ENCODE measurements around the gene MTCL3.

MTCL3 gene

DNA sequence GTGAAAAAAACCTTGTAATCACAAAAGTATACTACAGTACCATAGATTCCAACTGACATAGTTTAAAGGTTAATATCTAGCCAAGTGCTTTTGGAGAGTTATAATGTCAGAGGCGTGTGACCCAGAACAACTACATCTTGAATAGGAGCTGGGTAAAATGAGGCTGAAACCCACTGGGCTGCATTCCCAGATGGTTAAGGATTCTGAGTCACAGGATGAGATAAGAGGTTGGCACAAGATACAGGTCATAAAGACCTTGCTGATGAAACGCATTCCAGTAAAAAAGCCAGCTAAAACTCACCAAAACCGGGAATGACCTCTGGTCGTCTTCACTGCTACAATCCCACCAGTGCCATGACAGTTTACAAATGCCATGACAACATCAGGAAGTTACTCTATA, 37.5 kb downstream of the MTCL3 start:
- Histone ChIP-seq H3K36me3 (ENCODE audit: control insufficient read depth, insufficient read depth, low read length) (no peaks in the 10 kb centered on the region), H3K9ac (ENCODE audit: insufficient read depth, low read length) (no peak overlapping the region), H3K4me1 (ENCODE audit: control insufficient read depth, extremely low read depth, insufficient read depth, low read length) (peaks cover 3% of the 10 kb centered on the region), H4K20me1 (ENCODE audit: control insufficient read depth, extremely low read depth, insufficient read depth, low read length) (no peaks in the 10 kb centered on the region), H3K9me3 (ENCODE audit: control insufficient read depth, insufficient read depth, low read depth, low read length) (no peaks in the 10 kb centered on the region), H3K79me2 (ENCODE audit: control insufficient read depth, insufficient read depth, low read length) (no peaks in the 10 kb centered on the region), H3K4me3 (replicated peaks in 1 of 4; ENCODE audit: control extremely low read depth in 1 of 4, insufficient read depth in 1 of 4, low read depth in 3 of 4, low read length in 4 of 4) (no peak overlapping the region), H2AFZ (ENCODE audit: low read length) (no peak overlapping the region), H3K27me3 (ENCODE audit: control insufficient read depth, insufficient read depth, low read length) (no peaks in the 10 kb centered on the region), H3K4me2 (ENCODE audit: extremely low read depth, insufficient read depth, low read length) (no peak overlapping the region), H3K27ac (ENCODE audit: insufficient read depth, low read length) (no peak overlapping the region)
- TF ChIP-seq EZH2 (IDR thresholded peaks at IDR 0.05; ENCODE audit: low read length, missing control alignments) = no peak
- TF ChIP-seq, protein P1, sequence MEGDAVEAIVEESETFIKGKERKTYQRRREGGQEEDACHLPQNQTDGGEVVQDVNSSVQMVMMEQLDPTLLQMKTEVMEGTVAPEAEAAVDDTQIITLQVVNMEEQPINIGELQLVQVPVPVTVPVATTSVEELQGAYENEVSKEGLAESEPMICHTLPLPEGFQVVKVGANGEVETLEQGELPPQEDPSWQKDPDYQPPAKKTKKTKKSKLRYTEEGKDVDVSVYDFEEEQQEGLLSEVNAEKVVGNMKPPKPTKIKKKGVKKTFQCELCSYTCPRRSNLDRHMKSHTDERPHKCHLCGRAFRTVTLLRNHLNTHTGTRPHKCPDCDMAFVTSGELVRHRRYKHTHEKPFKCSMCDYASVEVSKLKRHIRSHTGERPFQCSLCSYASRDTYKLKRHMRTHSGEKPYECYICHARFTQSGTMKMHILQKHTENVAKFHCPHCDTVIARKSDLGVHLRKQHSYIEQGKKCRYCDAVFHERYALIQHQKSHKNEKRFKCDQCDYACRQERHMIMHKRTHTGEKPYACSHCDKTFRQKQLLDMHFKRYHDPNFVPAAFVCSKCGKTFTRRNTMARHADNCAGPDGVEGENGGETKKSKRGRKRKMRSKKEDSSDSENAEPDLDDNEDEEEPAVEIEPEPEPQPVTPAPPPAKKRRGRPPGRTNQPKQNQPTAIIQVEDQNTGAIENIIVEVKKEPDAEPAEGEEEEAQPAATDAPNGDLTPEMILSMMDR (conservative IDR thresholded peaks at IDR 0.05 in 1 of 2, IDR thresholded peaks at IDR 0.05 in 1 of 2; ENCODE audit: low read depth in 1 of 2, low read length in 2 of 2) = no peak
- DNase-seq (ENCODE audit: low read depth in 2 of 2) = peak; percentile 46 to 85

DNA sequence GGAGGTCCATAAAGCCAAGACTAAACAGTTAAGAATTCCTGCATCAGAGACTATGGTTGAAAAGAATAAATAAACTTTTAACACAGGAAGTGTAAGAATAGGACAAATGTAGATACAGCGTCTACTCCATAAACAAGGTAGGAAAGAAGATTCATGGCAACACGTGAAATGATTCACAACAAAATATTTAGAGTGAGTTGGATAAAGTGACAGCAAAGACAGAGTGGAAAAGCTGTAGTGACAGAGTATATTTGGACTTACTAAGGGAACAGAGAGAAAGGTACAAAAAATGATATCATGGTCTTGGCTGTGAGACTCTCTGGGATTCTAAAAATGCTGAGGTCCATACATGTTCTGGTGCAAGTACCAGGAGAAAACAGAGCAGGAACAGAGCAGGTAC, 38.0 kb downstream of the MTCL3 start:
- no peaks in the 10 kb centered on the region for H4K20me1 ChIP-seq (ENCODE audit: control insufficient read depth, extremely low read depth, insufficient read depth, low read length)
- H2AFZ ChIP-seq (ENCODE audit: low read length) = no peak overlapping the region
- no peak overlapping the region for H3K4me2 ChIP-seq (ENCODE audit: extremely low read depth, insufficient read depth, low read length)
- no peak overlapping the region for H3K27ac ChIP-seq (ENCODE audit: insufficient read depth, low read length)
- no peak overlapping the region for H3K9ac ChIP-seq (ENCODE audit: insufficient read depth, low read length)
- H3K79me2 ChIP-seq (ENCODE audit: control insufficient read depth, insufficient read depth, low read length) = no peaks in the 10 kb centered on the region
- no peaks in the 10 kb centered on the region for H3K36me3 ChIP-seq (ENCODE audit: control insufficient read depth, insufficient read depth, low read length)
- H3K9me3 ChIP-seq (ENCODE audit: control insufficient read depth, insufficient read depth, low read depth, low read length) = no peaks in the 10 kb centered on the region
- H3K4me1 ChIP-seq (ENCODE audit: control insufficient read depth, extremely low read depth, insufficient read depth, low read length) = peaks cover 3% of the 10 kb centered on the region
- peak in 1 of 2 donors; percentile 48 for DNase-seq (ENCODE audit: low read depth in 2 of 2)
- no peaks in the 10 kb centered on the region for H3K27me3 ChIP-seq (ENCODE audit: control insufficient read depth, insufficient read depth, low read length)
- H3K4me3 ChIP-seq (replicated peaks in 1 of 4; ENCODE audit: control extremely low read depth in 1 of 4, insufficient read depth in 1 of 4, low read depth in 3 of 4, low read length in 4 of 4) = no peak overlapping the region
- TF ChIP-seq, protein P1 (conservative IDR thresholded peaks at IDR 0.05 in 1 of 2, IDR thresholded peaks at IDR 0.05 in 1 of 2; ENCODE audit: low read depth in 1 of 2, low read length in 2 of 2) = no peak
- no peak for TF ChIP-seq EZH2 (IDR thresholded peaks at IDR 0.05; ENCODE audit: low read length, missing control alignments)

DNA sequence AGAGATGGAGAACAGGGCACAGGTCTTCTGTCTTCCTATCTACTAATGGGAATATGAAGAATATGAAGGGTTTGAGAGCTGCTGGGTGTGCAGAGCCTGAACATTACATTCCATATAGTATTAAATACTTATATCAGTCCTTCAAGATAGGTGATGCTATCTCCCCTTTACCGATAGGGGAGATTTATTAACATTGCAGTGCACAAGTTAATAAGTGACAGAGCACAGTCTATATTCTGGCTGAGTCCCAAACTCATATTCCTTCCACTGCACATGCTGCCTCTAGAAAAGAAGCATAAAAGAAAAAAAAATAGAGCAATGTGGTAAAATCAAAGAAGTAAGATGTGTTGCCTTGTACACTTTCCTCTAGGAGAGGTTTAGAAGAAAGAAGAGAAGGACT, 41.5 kb downstream of the MTCL3 start:
- Histone ChIP-seq H2AFZ (ENCODE audit: low read length) (no peak overlapping the region), H3K9ac (ENCODE audit: insufficient read depth, low read length) (no peak overlapping the region), H3K4me3 (replicated peaks in 1 of 4; ENCODE audit: control extremely low read depth in 1 of 4, insufficient read depth in 1 of 4, low read depth in 3 of 4, low read length in 4 of 4) (no peak overlapping the region), H3K4me1 (ENCODE audit: control insufficient read depth, extremely low read depth, insufficient read depth, low read length) (no peaks in the 10 kb centered on the region), H3K9me3 (ENCODE audit: control insufficient read depth, insufficient read depth, low read depth, low read length) (no peaks in the 10 kb centered on the region), H3K4me2 (ENCODE audit: extremely low read depth, insufficient read depth, low read length) (no peak overlapping the region), H3K36me3 (ENCODE audit: control insufficient read depth, insufficient read depth, low read length) (peaks cover 3% of the 10 kb centered on the region), H3K79me2 (ENCODE audit: control insufficient read depth, insufficient read depth, low read length) (no peaks in the 10 kb centered on the region), H3K27me3 (ENCODE audit: control insufficient read depth, insufficient read depth, low read length) (no peaks in the 10 kb centered on the region), H3K27ac (ENCODE audit: insufficient read depth, low read length) (no peak overlapping the region), H4K20me1 (ENCODE audit: control insufficient read depth, extremely low read depth, insufficient read depth, low read length) (no peaks in the 10 kb centered on the region)
- TF ChIP-seq, protein P1 (conservative IDR thresholded peaks at IDR 0.05 in 1 of 2, IDR thresholded peaks at IDR 0.05 in 1 of 2; ENCODE audit: low read depth in 1 of 2, low read length in 2 of 2) = no peak
- no peak for TF ChIP-seq EZH2 (IDR thresholded peaks at IDR 0.05; ENCODE audit: low read length, missing control alignments)
- DNase-seq (ENCODE audit: low read depth in 2 of 2) = no peak

Data from fibroblast of lung (primary cell).